ENCODE data around the gene AP5B1.

Gene AP5B1, protein sequence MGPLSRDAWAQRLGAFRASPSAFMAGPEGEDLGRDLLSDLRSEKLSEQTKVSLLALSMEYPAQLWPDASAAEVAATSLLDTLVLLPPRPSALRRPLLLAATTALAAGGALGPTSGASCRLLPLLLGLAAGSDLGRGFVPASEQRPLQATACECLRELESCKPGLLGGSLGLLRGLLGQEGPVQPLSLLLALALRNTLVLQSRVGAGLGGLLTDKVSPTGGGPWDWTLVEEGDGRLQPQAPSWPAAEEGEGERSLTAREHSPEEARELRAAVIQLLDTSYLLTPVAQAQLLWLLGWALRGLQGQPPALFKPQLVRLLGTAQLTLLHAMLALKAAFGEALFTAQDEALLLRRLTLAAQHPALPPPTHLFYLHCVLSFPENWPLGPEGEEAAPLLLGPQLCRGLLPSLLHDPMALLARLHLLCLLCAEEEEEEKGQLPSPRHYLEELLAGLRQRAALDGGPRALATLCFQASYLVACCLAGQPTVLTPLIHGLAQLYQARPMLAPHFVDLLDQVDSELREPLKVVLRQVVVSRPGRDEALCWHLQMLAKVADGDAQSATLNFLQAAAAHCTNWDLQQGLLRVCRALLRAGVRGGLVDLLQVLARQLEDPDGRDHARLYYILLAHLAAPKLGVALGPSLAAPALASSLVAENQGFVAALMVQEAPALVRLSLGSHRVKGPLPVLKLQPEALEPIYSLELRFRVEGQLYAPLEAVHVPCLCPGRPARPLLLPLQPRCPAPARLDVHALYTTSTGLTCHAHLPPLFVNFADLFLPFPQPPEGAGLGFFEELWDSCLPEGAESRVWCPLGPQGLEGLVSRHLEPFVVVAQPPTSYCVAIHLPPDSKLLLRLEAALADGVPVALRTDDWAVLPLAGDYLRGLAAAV

GRCh38 chr11:65780770-65781151 lies at the start of gene AP5B1:
Gene AP5B1, minus strand, starts transcription at chr11:65780976. Its CDS starts 385 bp downstream, at chr11:65780591.
- peak; percentile 79 for DNase-seq (ENCODE audit: low read depth)

DNA sequence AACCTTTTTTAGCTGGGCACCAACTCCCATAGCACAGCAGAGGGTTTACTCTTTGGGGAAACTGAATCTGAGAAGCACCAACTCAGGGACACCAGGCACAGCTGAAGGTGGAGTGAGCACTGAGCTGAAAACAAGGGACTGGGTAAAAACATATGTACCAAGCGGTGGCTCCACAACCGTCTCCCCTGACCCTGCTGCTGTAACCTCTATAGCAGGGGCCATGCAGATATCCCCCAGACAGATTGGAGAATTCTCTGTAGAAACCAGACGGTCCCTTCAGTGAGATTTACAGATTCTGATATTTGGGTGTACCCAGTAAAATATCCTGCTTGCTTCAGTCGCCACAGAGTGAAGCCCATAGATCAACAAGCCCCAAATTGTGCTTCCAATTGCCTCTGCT lies 48.7 kb upstream of the AP5B1 start:
- no peak for DNase-seq (ENCODE audit: low read depth)

GRCh38 chr11:65826984-65827735 lies 46.4 kb upstream of the AP5B1 start:
- no peak for DNase-seq (ENCODE audit: low read depth)

GRCh38 chr11:65822776-65823528 lies 42.2 kb upstream of the AP5B1 start:
- no peak for DNase-seq (ENCODE audit: low read depth)

DNA sequence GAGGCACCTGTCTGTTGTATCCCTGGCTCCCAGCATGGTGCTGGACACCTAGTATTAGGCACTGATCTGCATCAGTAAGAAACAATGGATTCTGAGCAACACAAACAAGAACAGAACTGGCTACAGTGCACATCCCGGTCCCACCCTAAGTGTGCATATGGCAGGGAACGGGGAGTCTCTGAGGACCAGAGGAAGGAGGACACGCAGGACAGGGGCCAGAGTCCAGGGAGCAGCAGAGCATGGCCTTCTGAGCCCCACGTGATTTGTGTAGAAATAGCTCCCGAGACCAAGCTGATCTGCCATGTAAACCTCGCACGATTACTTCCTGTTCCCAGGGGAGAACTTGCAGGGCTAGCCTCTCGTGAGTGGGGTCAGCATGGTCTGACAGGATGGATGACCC lies 40.3 kb upstream of the AP5B1 start:
- DNase-seq (ENCODE audit: low read depth) = no peak

- peak; percentile 95 for DNase-seq (ENCODE audit: low read depth)
Measured at GRCh38 chr11:65817835-65818680, 37.3 kb upstream of the AP5B1 start.

GRCh38 chr11:65817312-65817834 lies 36.6 kb upstream of the AP5B1 start:
- DNase-seq (ENCODE audit: low read depth) = no peak

GRCh38 chr11:65816696-65817095 lies 35.9 kb upstream of the AP5B1 start:
- DNase-seq (ENCODE audit: low read depth) = no peak

DNA sequence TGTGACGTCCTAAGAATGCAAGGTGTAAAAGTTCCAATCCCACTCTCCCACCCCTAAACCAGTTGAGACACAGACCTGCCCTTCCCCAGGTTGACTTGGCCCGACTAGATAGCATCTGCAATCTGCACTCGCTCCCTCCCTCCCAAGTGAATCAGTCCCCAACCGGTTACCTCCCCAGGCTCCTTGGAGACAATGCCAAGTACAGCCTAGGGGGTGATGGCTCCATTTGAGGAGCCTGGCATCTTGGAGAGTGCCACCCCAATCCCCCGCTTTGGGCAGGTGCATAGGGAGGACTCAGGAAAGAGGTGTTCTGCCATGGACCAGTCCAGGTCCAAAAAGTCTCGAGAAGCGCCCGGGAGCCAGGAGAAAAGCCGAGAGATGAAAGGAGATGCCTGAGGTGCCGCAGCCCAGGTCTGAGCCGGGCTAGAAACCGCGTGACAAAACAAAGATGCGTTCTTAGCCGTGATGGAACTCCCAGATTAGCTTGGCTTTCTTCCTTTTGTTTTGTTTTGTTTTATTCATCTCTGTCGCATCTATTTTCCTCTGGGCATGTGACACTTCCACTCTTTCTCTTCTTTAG lies 34.3 kb upstream of the AP5B1 start:
- DNase-seq (ENCODE audit: low read depth) = no peak

GRCh38 chr11:65814131-65814985 lies 33.6 kb upstream of the AP5B1 start:
- no peak for DNase-seq (ENCODE audit: low read depth)

DNA sequence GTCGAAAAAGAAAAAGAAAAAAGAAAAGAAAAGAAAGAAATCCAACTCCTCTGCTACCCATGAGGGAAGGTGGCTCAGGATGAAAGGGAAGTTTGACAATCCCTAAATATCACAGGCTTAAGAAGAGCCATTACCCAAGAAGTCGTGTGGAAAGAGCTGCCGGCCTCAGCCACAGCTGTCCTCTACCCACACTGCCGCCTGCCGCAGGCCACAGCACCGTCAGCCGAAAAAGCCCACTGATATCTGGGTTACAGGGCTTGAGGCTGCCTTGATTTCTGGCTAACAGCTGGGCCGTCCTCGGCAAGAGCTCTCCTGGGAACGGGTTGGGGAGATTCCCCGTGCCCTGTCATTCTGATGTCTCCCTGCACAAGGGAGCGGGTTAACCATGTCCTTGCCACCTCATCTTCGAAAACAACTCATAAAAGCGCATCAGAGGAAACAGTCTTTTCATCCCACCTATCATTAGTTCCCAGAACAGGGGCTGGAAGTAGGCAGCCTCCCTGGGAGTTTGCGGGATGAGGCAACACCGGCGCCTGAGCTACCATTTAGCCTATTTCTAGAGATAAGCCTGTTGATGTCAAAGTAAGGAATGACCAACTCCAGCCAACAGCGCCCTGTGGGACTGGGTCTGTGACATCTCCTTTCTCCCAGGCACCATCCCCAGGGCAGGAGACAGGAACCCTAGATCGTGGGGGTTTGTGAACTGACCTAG lies 31.1 kb upstream of the AP5B1 start:
- no peak for DNase-seq (ENCODE audit: low read depth)

GRCh38 chr11:65810046-65810868 lies 29.5 kb upstream of the AP5B1 start:
- no peak for DNase-seq (ENCODE audit: low read depth)

GRCh38 chr11:65809496-65809895 lies 28.7 kb upstream of the AP5B1 start:
- DNase-seq (ENCODE audit: low read depth) = no peak

DNA sequence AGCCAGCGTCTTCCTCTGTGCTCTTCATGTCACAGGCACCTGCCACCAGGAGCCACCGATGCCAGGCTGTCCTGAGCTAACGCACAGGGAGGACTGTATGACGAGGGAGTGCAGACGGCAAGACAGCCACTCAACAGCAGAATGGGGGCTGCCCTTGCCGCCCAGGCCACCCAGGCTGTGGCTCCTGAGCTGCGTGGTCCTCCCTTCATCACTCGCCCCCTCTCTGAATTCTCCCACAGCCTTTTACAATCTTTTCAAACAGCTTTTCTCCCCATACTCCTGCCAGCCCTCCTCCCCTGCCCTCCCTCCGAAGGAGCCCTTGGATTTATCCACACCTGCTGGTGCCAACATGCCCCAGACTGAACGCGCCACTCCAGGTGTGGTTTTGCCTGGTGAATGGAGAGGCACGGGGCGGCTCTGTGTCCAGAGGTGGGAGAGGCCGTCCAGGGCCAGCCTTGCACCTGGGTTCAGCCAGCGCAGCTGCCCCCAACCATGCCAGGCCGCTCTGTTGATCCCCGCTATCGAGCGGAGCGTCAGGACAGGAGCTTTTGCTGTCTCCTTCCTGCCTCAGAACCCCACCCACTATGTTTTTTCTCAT lies 28.1 kb upstream of the AP5B1 start:
- DNase-seq (ENCODE audit: low read depth) = no peak

DNA sequence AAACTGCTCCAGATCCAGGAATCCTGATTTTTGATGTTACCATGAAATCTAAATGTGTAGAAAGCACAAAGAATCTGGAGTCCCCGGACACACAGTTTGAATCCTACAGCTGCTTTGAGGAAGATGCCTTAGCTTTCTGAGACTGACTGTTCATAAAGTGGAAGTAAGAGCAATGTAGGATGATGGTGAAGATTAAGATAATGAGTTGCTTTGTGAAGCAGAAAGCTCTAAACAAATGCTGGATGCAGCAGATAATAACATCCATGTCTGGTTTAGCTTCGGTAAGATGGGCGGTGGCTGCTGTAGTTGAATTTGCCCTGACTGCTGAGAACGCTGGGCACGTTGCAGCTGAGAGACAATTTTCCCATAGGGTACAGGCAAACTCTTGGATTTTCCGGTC lies 26.2 kb upstream of the AP5B1 start:
- no peak for DNase-seq (ENCODE audit: low read depth)

- no peak for DNase-seq (ENCODE audit: low read depth)
Measured at GRCh38 chr11:65803797-65804492, 23.2 kb upstream of the AP5B1 start.

- no peak for DNase-seq (ENCODE audit: low read depth)
Measured at GRCh38 chr11:65802841-65803240, 22.1 kb upstream of the AP5B1 start.

Data from activated T-cell treated with anti-CD3 and anti-CD28 coated beads for 48 hours (primary cell).